Sigmoid colon (tissue), 7 donors: ENCODE results near the gene RPL10. TPM values are rescaled to one million over a fixed set of nuclear protein-coding genes. Genes with fewer than 3 reads are reported as not detected.
A peak's percentile ranks its signal among the peaks of the same experiment; 100 is the strongest.

Source experiments
- DNase-seq: peaks from one replicate; pipeline ENCODE4 v3.0.0-alpha.2; 2019
- H3K27ac ChIP-seq, 4 donors: fragments of 200-600 bp; sonication (generic); one replicate each; pipeline ENCODE4 v1.5.1; 2016 to 2019; ENCODE audit warnings: mild to moderate bottlenecking in 1 of 4
- H3K27me3 ChIP-seq, 3 donors: fragments of 200-600 bp; sonication (generic); one replicate each; pipeline ENCODE4 v1.5.1; 2019; ENCODE audit warnings: mild to moderate bottlenecking in 1 of 3
- H3K36me3 ChIP-seq, 4 donors: fragments of 200-600 bp; sonication (generic); one replicate each; pipeline ENCODE4 v1.5.1; 2016 to 2019
- H3K4me1 ChIP-seq, 4 donors: fragments of 200-600 bp; sonication (generic); one replicate each; pipeline ENCODE4 v1.5.1; 2017 to 2019
- H3K4me3 ChIP-seq, 4 donors: fragments of 200-600 bp; sonication (generic); one replicate each; pipeline ENCODE4 v1.5.1; 2017 to 2019; ENCODE audit warnings: mild to moderate bottlenecking in 2 of 4, moderate library complexity in 1 of 4
- H3K9me3 ChIP-seq, 4 donors: fragments of 200-600 bp in 3 of 4; sonication (generic) in 3 of 4; one replicate each; pipeline versions ENCODE4 v1.5.1 to v1.6.1; 2013 to 2019
- CTCF ChIP-seq, 4 experiments: fragments of 450-650 bp in 3 of 4; fragments of 200-600 bp in 1 of 4; IDR thresholded peaks; one replicate each; pipeline ENCODE4 v1.5.1; 2016 to 2019; ENCODE audit warnings: antibody characterized with exemption in 4 of 4, mild to moderate bottlenecking in 3 of 4, moderate library complexity in 2 of 4
- EP300 ChIP-seq, 4 donors: sonication (generic); formaldehyde crosslinking; IDR thresholded peaks; one replicate each; pipeline ENCODE4 v1.6.1; 2017; ENCODE audit warnings: antibody characterized with exemption in 4 of 4
- POLR2A ChIP-seq, 2 donors: fragments of 450-650 bp; IDR thresholded peaks; one replicate each; pipeline ENCODE4 v1.6.1; 2016; ENCODE audit warnings: antibody characterized with exemption in 2 of 2, mild to moderate bottlenecking in 2 of 2, moderate library complexity in 2 of 2
- POLR2AphosphoS5 ChIP-seq, 4 donors: sonication (generic); formaldehyde crosslinking; IDR thresholded peaks; one replicate each; pipeline ENCODE4 v1.6.1; 2017; ENCODE audit warnings: antibody characterized with exemption in 4 of 4
- WGBS, 2 donors: extraction: QIAGEN DNeasy Blood & Tissue Kit; methylation state at CpG; one replicate each; pipeline ENCODE4 v1.1.7; 2013; 5-methylcytosine and 5-hydroxymethylcytosine counted together
- intact Hi-C: fragments of 100-400 bp; cut with DNase I; formaldehyde crosslinking; loops from one replicate; pipeline ENCODE4 v1.15.1; 2023
- polyA plus RNA-seq, 3 donors: library from polyadenylated mRNA; stranded (reverse); fragments of 200-250 nt; gene quantifications; one replicate each; pipeline ENCODE4 v1.2.3, GENCODE V29; 2013
- total RNA-seq, 4 donors: library from RNA; depleted of rRNA; stranded (reverse); fragments of >200 nt; gene quantifications; one replicate each; pipeline ENCODE4 v1.1.0, GENCODE V29; 2016
- donor health status: healthy with polysubstance abuse.
- donor health status: Bipolar disorder and iron deficiency.
- donor health status: healthy.

Gene RPL10
- total and polyA plus RNA-seq, 7 donors = 3,138 to 8,651 (median 5,003) TPM

GRCh38 chrX:154367474-154368308, 30.5 kb upstream of the RPL10 start:
- Histone ChIP-seq H3K27me3 (no peaks in the 10 kb centered on the region), H3K27ac (peak overlapping the region; percentile 98 to 99 (median 98)), H3K9me3 (no peaks in the 10 kb centered on the region), H3K4me1 (peaks cover 0 to 55% (median 43%) of the 10 kb centered on the region in 4 donors), H3K36me3 (peaks cover 33 to 76% (median 63%) of the 10 kb centered on the region in 4 donors), H3K4me3 (peak overlapping the region; percentile 73 to 80 (median 78))
- WGBS, 2 donors = 86 to 87% methylated on average over 31 of the region's 31 CpGs
- no peak for DNase-seq
- peak; percentile 3 to 70 (median 42) for TF ChIP-seq POLR2AphosphoS5 (IDR thresholded peaks at IDR 0.05)
- TF ChIP-seq POLR2A (IDR thresholded peaks at IDR 0.05) = no peak
- TF ChIP-seq EP300 (IDR thresholded peaks at IDR 0.05) = no peak
- TF ChIP-seq CTCF (IDR thresholded peaks at IDR 0.05) = no peak
- intact Hi-C loops = no loop called here

GRCh38 chrX:154368630-154369448, 29.3 kb upstream of the RPL10 start:
- Histone ChIP-seq H3K9me3 (no peaks in the 10 kb centered on the region), H3K27me3 (peaks cover 0 to 5% (median 0%) of the 10 kb centered on the region in 3 donors), H3K27ac (peak overlapping the region; percentile 98 to 99 (median 98)), H3K4me1 (peaks cover 0 to 50% (median 41%) of the 10 kb centered on the region in 4 donors), H3K36me3 (peaks cover 33 to 68% (median 52%) of the 10 kb centered on the region in 4 donors), H3K4me3 (peak overlapping the region; percentile 73 to 80 (median 78))
- intact Hi-C loops = no loop called here
- 17 to 24% methylated on average over 16 of the region's 16 CpGs for WGBS, 2 donors
- TF ChIP-seq POLR2AphosphoS5 (IDR thresholded peaks at IDR 0.05) = peak in 3 of 4 donors; percentile 9 to 53 (median 18)
- no peak for TF ChIP-seq CTCF (IDR thresholded peaks at IDR 0.05)
- peak; percentile 92 for DNase-seq

GRCh38 chrX:154369449-154370299, 28.5 kb upstream of the RPL10 start:
- Histone ChIP-seq H3K4me3 (peak overlapping the region; percentile 73 to 80 (median 78)), H3K9me3 (no peaks in the 10 kb centered on the region), H3K36me3 (peaks cover 33 to 59% (median 45%) of the 10 kb centered on the region in 4 donors), H3K27me3 (peaks cover 0 to 5% (median 0%) of the 10 kb centered on the region in 3 donors), H3K4me1 (peaks cover 0 to 46% (median 35%) of the 10 kb centered on the region in 4 donors), H3K27ac (peak overlapping the region; percentile 98 to 99 (median 98))
- peak; percentile 96 for DNase-seq
- intact Hi-C loops = no loop called here
- TF ChIP-seq CTCF (IDR thresholded peaks at IDR 0.05) (no peak), POLR2AphosphoS5 (IDR thresholded peaks at IDR 0.05) (peak in 3 of 4 donors; percentile 81 to 86 (median 84)), POLR2A (IDR thresholded peaks at IDR 0.05) (peak in 1 of 2 donors; percentile 49), EP300 (IDR thresholded peaks at IDR 0.05) (peak in 2 of 4 donors; percentile 58 to 66)
- 19 to 32% methylated on average over 13 of the region's 13 CpGs for WGBS, 2 donors
